ENCODE results near the gene NFATC4.

NFATC4 gene

GRCh38 chr14:24331731-24332267, 36.2 kb upstream of the NFATC4 start:
- no peak for DNase-seq (ENCODE audit: low spot score)
- in situ Hi-C loops (cut with MboI; ENCODE audit: low pct_unique_long_range_greater_than_20kb, low sequenced_read_pairs, unreplicated experiment) = loop anchor here (5.0 to 25.0 kb wide), 2 partner anchors 106 to 331 kb away; no protein-coding TSS in a partner anchor
- no peak for TF ChIP-seq CTCF (IDR thresholded peaks at IDR 0.05; ENCODE audit: extremely low read depth, insufficient read depth, missing control alignments)

- DNase-seq (ENCODE audit: low spot score) = peak; percentile 94
- in situ Hi-C loops (cut with MboI; ENCODE audit: low pct_unique_long_range_greater_than_20kb, low sequenced_read_pairs, unreplicated experiment) = loop anchor here (5.0 to 25.0 kb wide), 2 partner anchors 105 to 330 kb away; no protein-coding TSS in a partner anchor
- TF ChIP-seq CTCF (IDR thresholded peaks at IDR 0.05; ENCODE audit: extremely low read depth, insufficient read depth, missing control alignments) = peak; percentile 75
Observed at GRCh38 chr14:24332268-24332993, 35.6 kb upstream of the NFATC4 start.

GRCh38 chr14:24334431-24335291, 33.3 kb upstream of the NFATC4 start, which contains the start of gene ADCY4:
ADCY4 (minus strand) TSS chr14:24335071; CDS start chr14:24334652, 419 bp downstream.
- DNase-seq (ENCODE audit: low spot score) = no peak
- peak; percentile 0 for TF ChIP-seq CTCF (IDR thresholded peaks at IDR 0.05; ENCODE audit: extremely low read depth, insufficient read depth, missing control alignments)
- in situ Hi-C loops (cut with MboI; ENCODE audit: low pct_unique_long_range_greater_than_20kb, low sequenced_read_pairs, unreplicated experiment) = loop anchor here (5.0 to 25.0 kb wide), 2 partner anchors 103 to 328 kb away; no protein-coding TSS in a partner anchor

- in situ Hi-C loops (cut with MboI; ENCODE audit: low pct_unique_long_range_greater_than_20kb, low sequenced_read_pairs, unreplicated experiment) = loop anchor here (25.0 kb wide), 1 partner anchor 327 kb away; no protein-coding TSS in a partner anchor
- TF ChIP-seq CTCF (IDR thresholded peaks at IDR 0.05; ENCODE audit: extremely low read depth, insufficient read depth, missing control alignments) = no peak
- peak; percentile 8 for DNase-seq (ENCODE audit: low spot score)
Observed at GRCh38 chr14:24335461-24336171, 32.4 kb upstream of the NFATC4 start.

GRCh38 chr14:24337144-24337823, 30.7 kb upstream of the NFATC4 start:
- in situ Hi-C loops (cut with MboI; ENCODE audit: low pct_unique_long_range_greater_than_20kb, low sequenced_read_pairs, unreplicated experiment) = loop anchor here (25.0 kb wide), 1 partner anchor 325 kb away; no protein-coding TSS in a partner anchor
- TF ChIP-seq CTCF (IDR thresholded peaks at IDR 0.05; ENCODE audit: extremely low read depth, insufficient read depth, missing control alignments) = no peak

More at GRCh38 chr14:24337144-24337823, 30.7 kb upstream of the NFATC4 start:
- DNase-seq (ENCODE audit: low spot score) = peak; percentile 5

All from GM13977 (cell line).